Transverse colon (tissue), 4 donors: ENCODE data around the gene ARAF. TPM values are rescaled to one million over a fixed set of nuclear protein-coding genes. Genes with fewer than 3 reads are reported as not detected.

Experiments
- DNase-seq: peaks from one replicate; pipeline ENCODE4 v3.0.0-alpha.2; 2019
- H3K27ac ChIP-seq, 4 donors: fragments of 200-600 bp; sonication (generic); 2 replicates each; pipeline ENCODE4 v1.5.1; 2016 to 2018; ENCODE audit warnings: inconsistent platforms in 4 of 4
- H3K27me3 ChIP-seq: fragments of 200-600 bp; sonication (generic); 2 replicates; pipeline ENCODE4 v1.5.1; 2017; ENCODE audit warnings: inconsistent platforms
- H3K36me3 ChIP-seq, 4 donors: fragments of 200-600 bp; sonication (generic); 2 replicates each; pipeline ENCODE4 v1.5.1; 2017 to 2019; ENCODE audit warnings: inconsistent platforms in 4 of 4
- H3K4me1 ChIP-seq, 4 donors: fragments of 200-600 bp; sonication (generic); 2 replicates each; pipeline ENCODE4 v1.5.1; 2017 to 2020; ENCODE audit warnings: inconsistent platforms in 4 of 4
- H3K4me3 ChIP-seq, 4 donors: fragments of 200-600 bp; sonication (generic); 1 replicate in 1 of 4; 2 replicates in 3 of 4; pipeline versions ENCODE4 v1.5.1 to v1.6.1; 2017 to 2019; ENCODE audit warnings: inconsistent platforms in 4 of 4
- H3K9me3 ChIP-seq, 2 donors: fragments of 200-600 bp; sonication (generic); 2 replicates each; pipeline ENCODE4 v1.5.1; 2017 to 2019; ENCODE audit warnings: inconsistent platforms in 2 of 2
- EP300 ChIP-seq: sonication (generic); formaldehyde crosslinking; IDR thresholded peaks from one replicate; pipeline ENCODE4 v1.6.1; 2017; ENCODE audit warnings: antibody characterized with exemption, low read depth
- POLR2A ChIP-seq: fragments of 450-650 bp; IDR thresholded peaks from one replicate; pipeline ENCODE4 v1.6.1; 2016; ENCODE audit warnings: antibody characterized with exemption, mild to moderate bottlenecking, moderate library complexity
- POLR2AphosphoS5 ChIP-seq, 3 donors: sonication (generic); formaldehyde crosslinking; IDR thresholded peaks; one replicate each; pipeline ENCODE4 v1.6.1; 2016; ENCODE audit warnings: antibody characterized with exemption in 3 of 3
- WGBS, 2 donors: methylation state at CpG; one replicate each; pipeline ENCODE4 v1.1.5; 2018; ENCODE audit warnings: low coverage in 1 of 2; 5-methylcytosine and 5-hydroxymethylcytosine counted together
- in situ Hi-C, 4 donors: fragments of 200-750 bp; cut with MboI; loops; one replicate each; pipeline versions ENCODE4 v1.15.0 to v1.15.1; 2017; ENCODE audit warnings: low sequenced_read_pairs in 3 of 4, low pct_ligation_motif_present in 1 of 4, low pct_unique_long_range_greater_than_20kb in 1 of 4
- intact Hi-C: fragments of 100-400 bp; cut with DNase I; formaldehyde crosslinking; loops from one replicate; pipeline ENCODE4 v1.15.1; 2023; ENCODE audit warnings: low total_unique reads
- total RNA-seq, 4 donors: library from RNA; depleted of rRNA; stranded (reverse); fragments of >200 nt; gene quantifications; one replicate each; pipeline ENCODE4 v1.1.0, GENCODE V29; 2016
- TF ChIP-seq, protein P1 (sequence below), 5 experiments: fragments of 200-600 bp in 3 of 5; fragments of 450-650 bp in 2 of 5; sonication (generic) in 3 of 5; IDR thresholded peaks; 1 replicate in 2 of 5; 2 replicates in 3 of 5; pipeline ENCODE4 v1.5.1; 2016 to 2017; ENCODE audit warnings: antibody characterized with exemption in 5 of 5, inconsistent platforms in 3 of 5, mild to moderate bottlenecking in 2 of 5, moderate library complexity in 1 of 5

ARAF gene
- total RNA-seq, 4 donors from 2014 or later: 58.4 to 247 (median 88.3) TPM

DNA sequence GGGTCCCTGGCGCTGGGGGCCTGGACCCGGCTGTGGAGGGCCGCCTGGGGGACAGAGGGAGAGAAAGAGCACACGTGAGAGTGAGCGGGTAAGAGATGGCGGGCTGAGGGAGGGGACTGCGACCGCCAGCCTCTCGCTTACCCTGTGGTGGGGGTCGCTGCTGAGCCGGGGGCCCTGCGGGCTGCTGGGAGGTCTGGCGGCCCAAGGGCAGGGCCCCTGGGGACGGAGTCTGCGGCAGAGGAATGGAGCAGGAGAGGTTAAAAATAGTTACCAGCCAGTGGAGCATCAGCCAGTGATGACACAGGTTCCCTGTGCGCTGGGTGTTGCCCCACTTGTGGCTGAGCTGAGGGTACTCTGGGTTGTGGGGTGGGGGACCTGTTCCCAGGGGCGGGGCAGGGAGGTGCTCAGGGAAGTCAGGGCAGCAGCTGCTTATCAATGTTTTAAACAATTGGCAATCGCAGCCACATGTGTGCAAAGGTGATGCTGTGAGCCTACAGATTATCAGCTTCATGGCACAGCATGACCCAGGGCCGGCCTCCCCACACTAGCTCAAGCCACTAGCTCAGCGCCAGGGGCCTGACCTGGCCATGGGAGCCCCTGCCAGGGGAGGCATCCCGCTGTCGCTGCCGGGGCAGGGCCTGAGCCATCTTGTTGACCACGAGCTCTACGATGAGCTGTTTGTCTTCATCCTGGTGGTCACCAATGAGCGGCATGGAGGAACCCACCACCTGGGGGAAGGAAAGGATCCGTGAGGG, 13.7 kb downstream of the ARAF start:
- intact Hi-C loops (loop anchor here (10.0 kb wide), 1 partner anchor 60 kb away; no protein-coding TSS in a partner anchor), in situ Hi-C loops (no loop called here)
- H3K9me3 ChIP-seq: no peaks in the 10 kb centered on the region
- DNase-seq: no peak
- peaks cover 0 to 14% (median 8%) of the 10 kb centered on the region in 4 donors for H3K4me1 ChIP-seq
- peak overlapping the region; percentile 67 to 77 (median 70) for H3K27ac ChIP-seq
- 65% methylated on average over 25 of the region's 27 CpGs; no CpG with 5 or more reads in 1 of the 2 donors for WGBS, 2 donors
- no peaks in the 10 kb centered on the region for H3K36me3 ChIP-seq
- TF ChIP-seq POLR2A (no peak), EP300 (no peak)
- TF ChIP-seq, protein P1, sequence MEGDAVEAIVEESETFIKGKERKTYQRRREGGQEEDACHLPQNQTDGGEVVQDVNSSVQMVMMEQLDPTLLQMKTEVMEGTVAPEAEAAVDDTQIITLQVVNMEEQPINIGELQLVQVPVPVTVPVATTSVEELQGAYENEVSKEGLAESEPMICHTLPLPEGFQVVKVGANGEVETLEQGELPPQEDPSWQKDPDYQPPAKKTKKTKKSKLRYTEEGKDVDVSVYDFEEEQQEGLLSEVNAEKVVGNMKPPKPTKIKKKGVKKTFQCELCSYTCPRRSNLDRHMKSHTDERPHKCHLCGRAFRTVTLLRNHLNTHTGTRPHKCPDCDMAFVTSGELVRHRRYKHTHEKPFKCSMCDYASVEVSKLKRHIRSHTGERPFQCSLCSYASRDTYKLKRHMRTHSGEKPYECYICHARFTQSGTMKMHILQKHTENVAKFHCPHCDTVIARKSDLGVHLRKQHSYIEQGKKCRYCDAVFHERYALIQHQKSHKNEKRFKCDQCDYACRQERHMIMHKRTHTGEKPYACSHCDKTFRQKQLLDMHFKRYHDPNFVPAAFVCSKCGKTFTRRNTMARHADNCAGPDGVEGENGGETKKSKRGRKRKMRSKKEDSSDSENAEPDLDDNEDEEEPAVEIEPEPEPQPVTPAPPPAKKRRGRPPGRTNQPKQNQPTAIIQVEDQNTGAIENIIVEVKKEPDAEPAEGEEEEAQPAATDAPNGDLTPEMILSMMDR (IDR thresholded peaks at IDR 0.05): no peak
- no peaks in the 10 kb centered on the region for H3K27me3 ChIP-seq
- peak overlapping the region in 3 of 4 donors; percentile 10 to 40 (median 30) for H3K4me3 ChIP-seq

DNA sequence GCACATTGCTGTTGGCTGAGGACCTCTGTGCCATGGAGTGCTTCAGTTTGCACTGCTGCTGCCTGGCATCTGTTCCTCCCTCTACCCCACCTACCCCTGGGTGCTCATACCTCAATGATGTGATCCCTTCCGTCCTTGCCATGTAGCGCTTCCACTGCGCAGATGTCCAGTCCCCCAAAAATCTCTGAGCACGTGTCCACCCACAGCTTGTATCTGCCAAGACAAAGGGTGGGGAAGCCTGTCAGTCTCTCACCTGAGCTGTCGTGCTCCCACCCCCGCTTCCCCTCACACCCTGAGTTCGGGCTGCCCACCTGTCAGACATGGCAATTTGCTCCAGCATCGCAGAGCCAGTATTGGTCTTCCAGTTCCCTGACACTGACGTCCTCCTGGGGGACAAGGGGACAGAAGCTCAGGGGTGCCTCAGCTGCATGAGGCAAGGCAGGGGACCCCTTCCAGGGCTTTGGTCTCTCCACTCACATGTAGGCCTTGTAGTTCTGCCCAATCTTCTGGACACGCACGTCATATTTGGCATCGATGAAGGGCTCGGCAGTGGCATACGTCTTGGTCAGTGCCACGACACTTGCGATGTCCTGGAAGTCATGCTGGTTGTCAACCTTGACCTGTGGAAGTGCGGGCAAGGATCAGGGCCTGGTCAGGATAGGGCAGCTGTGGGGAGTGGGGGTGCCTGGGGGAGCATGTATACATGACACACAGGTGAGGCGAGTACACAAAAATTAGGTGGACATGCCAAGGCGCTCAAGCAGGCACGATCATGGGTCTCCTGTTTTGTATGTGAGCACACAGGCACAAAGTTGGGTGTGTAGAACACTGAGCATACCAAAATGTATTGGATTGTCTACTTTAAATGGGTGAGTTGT, 15.3 kb downstream of the ARAF start:
- Histone ChIP-seq H3K36me3 (no peaks in the 10 kb centered on the region), H3K4me1 (peaks cover 0 to 14% (median 8%) of the 10 kb centered on the region in 4 donors), H3K4me3 (no peak overlapping the region), H3K27me3 (no peaks in the 10 kb centered on the region), H3K27ac (no peak overlapping the region), H3K9me3 (no peaks in the 10 kb centered on the region)
- in situ Hi-C loops: no loop called here
- no peak for TF ChIP-seq POLR2A
- no peak for TF ChIP-seq POLR2AphosphoS5 (IDR thresholded peaks at IDR 0.05)
- TF ChIP-seq, protein P1 (IDR thresholded peaks at IDR 0.05): no peak
- TF ChIP-seq EP300: no peak
- DNase-seq: no peak
- 93% methylated on average over 20 of the region's 20 CpGs; no CpG with 5 or more reads in 1 of the 2 donors for WGBS, 2 donors
- intact Hi-C loops: loop anchor here (10.0 kb wide), 1 partner anchor 59 kb away; no protein-coding TSS in a partner anchor

DNA sequence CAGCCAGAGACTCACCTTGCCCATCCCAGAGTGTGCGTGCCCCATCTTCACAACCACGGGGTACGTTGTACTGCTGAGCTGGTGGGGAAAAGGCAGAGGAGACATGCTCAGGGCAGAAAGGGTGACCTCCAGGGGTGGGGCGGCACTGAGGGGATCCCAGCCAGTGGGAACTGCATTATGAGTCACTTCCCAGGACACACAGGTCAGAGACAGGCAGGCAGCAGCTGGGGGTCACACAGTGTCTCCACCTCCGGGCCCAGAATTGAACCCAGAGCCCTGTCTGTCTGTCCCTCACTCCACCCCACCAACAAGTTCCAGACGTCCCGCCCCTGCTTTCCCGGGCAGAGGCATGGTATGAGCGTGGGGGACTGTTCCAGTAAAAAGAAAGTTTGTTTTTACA, 16.4 kb downstream of the ARAF start:
- Histone ChIP-seq H3K4me3 (no peak overlapping the region), H3K9me3 (no peaks in the 10 kb centered on the region), H3K27ac (no peak overlapping the region), H3K4me1 (peaks cover 0 to 18% (median 8%) of the 10 kb centered on the region in 4 donors), H3K36me3 (no peaks in the 10 kb centered on the region), H3K27me3 (no peaks in the 10 kb centered on the region)
- intact Hi-C loops (loop anchor here (10.0 kb wide), 1 partner anchor 57 kb away; no protein-coding TSS in a partner anchor), in situ Hi-C loops (no loop called here)
- no peak for DNase-seq
- TF ChIP-seq EP300 (no peak), POLR2AphosphoS5 (IDR thresholded peaks at IDR 0.05) (no peak), POLR2A (no peak)
- TF ChIP-seq, protein P1 (IDR thresholded peaks at IDR 0.05): no peak
- 73% methylated on average over 9 of the region's 9 CpGs; no CpG with 5 or more reads in 1 of the 2 donors for WGBS, 2 donors

DNA sequence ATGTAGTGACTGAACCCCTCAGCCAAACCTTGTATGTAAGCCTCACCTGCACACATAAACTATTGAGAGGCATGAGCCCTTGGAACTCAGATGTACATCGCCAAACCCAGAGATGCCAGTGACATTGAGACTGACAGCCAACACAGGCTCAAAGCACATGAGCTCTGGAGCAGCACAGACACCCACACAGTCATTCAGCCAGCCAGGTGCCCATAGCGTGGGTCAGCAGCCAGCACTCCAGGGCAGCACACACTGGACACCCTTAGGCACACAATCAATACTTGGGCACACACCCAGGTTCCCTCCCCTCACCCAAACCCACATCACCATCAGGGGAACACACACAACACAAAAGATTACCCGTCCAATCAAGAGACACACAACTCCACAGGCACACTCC, 16.9 kb downstream of the ARAF start:
- no peak overlapping the region for H3K4me3 ChIP-seq
- no peak overlapping the region for H3K27ac ChIP-seq
- H3K36me3 ChIP-seq: no peaks in the 10 kb centered on the region
- intact Hi-C loops (loop anchor here (10.0 kb wide), 1 partner anchor 57 kb away; no protein-coding TSS in a partner anchor), in situ Hi-C loops (no loop called here)
- no peaks in the 10 kb centered on the region for H3K27me3 ChIP-seq
- 71% methylated on average over 3 of the region's 3 CpGs; no CpG with 5 or more reads in 1 of the 2 donors for WGBS, 2 donors
- TF ChIP-seq POLR2A (no peak), EP300 (no peak), POLR2AphosphoS5 (IDR thresholded peaks at IDR 0.05) (no peak)
- TF ChIP-seq, protein P1 (IDR thresholded peaks at IDR 0.05): no peak
- H3K9me3 ChIP-seq: no peaks in the 10 kb centered on the region
- DNase-seq: no peak
- peaks cover 0 to 18% (median 8%) of the 10 kb centered on the region in 4 donors for H3K4me1 ChIP-seq
